ENCODE measurements around the gene BCL3.

BCL3 gene

GRCh38 chr19:44741841-44742329 lies 6.6 kb upstream of the BCL3 start:
- DNase-seq (ENCODE audit: low spot score), result peak; percentile 96

- no peak for DNase-seq (ENCODE audit: low spot score)
Measured at GRCh38 chr19:44742330-44743061, 6.0 kb upstream of the BCL3 start.

- DNase-seq (ENCODE audit: low spot score), result no peak
Measured at GRCh38 chr19:44744871-44745332, 3.6 kb upstream of the BCL3 start.

GRCh38 chr19:44745341-44745831 lies 3.1 kb upstream of the BCL3 start:
- DNase-seq (ENCODE audit: low spot score), result peak; percentile 77

GRCh38 chr19:44745887-44746600 lies 2.5 kb upstream of the BCL3 start:
- no peak for DNase-seq (ENCODE audit: low spot score)

GRCh38 chr19:44746616-44746945 lies 1.9 kb upstream of the BCL3 start:
- DNase-seq (ENCODE audit: low spot score), result no peak

GRCh38 chr19:44746946-44747738 lies 1.4 kb upstream of the BCL3 start:
- DNase-seq (ENCODE audit: low spot score), result peak; percentile 95

GRCh38 chr19:44747739-44748425 lies 626 bp upstream of the BCL3 start:
- DNase-seq (ENCODE audit: low spot score), result peak; percentile 45

- DNase-seq (ENCODE audit: low spot score), result no peak
Measured at GRCh38 chr19:44749292-44749691, 784 bp downstream of the BCL3 start.

- DNase-seq (ENCODE audit: low spot score), result no peak
Measured at GRCh38 chr19:44749994-44750393, 1.5 kb downstream of the BCL3 start.

GRCh38 chr19:44752123-44752815 lies 3.8 kb downstream of the BCL3 start:
- DNase-seq (ENCODE audit: low spot score), result no peak

- DNase-seq (ENCODE audit: low spot score), result peak; percentile 83
Measured at GRCh38 chr19:44752816-44753625, 4.5 kb downstream of the BCL3 start.

- DNase-seq (ENCODE audit: low spot score), result no peak
Measured at GRCh38 chr19:44753626-44753931, 5.1 kb downstream of the BCL3 start.

GRCh38 chr19:44753932-44754749 lies 5.6 kb downstream of the BCL3 start:
- DNase-seq (ENCODE audit: low spot score), result peak; percentile 82

GRCh38 chr19:44754750-44755080 lies 6.2 kb downstream of the BCL3 start:
- no peak for DNase-seq (ENCODE audit: low spot score)

GRCh38 chr19:44755219-44755618 lies 6.7 kb downstream of the BCL3 start:
- DNase-seq (ENCODE audit: low spot score), result no peak

GRCh38 chr19:44756089-44756562 lies 7.6 kb downstream of the BCL3 start:
- DNase-seq (ENCODE audit: low spot score), result no peak

GRCh38 chr19:44757057-44757734 lies 8.7 kb downstream of the BCL3 start:
- DNase-seq (ENCODE audit: low spot score), result no peak
